ENCODE measurements around the gene TRIM8. TPM values are rescaled to one million over a fixed set of nuclear protein-coding genes. Genes with fewer than 3 reads are reported as not detected.

Gene TRIM8
- total and polyA plus RNA-seq, 2 of the 4 experiments (the other 2 are of a cell fraction), result 25.5 to 126 TPM

DNA sequence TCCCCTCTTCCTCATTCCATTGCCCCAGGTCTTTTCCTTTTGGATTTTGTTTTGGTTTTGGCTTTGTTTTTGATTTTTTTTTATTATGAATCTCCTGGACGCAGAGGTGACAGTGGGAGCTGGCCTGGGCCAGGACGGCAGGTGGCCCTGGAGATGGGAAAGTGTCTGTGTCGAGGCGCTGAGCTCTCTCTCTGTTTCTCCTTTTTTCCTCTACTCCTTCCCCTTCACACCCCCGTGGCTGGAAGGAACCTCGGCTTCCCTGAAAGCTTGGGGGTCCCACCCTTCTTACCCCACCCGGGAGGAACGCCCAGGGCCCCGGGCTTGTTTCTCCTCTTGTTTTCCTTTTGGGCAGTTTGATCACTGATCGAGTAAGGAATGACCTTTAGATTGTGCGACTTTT is 13.2 kb downstream of the TRIM8 start:
- Histone ChIP-seq H3K4me2 (ENCODE audit: low read depth, low read length) (no peak overlapping the region), H3K4me3 (ENCODE audit: insufficient read depth, low read depth, low read length) (no peak overlapping the region), H3K56ac (ENCODE audit: extremely low read depth, insufficient read depth, low read length) (no peak overlapping the region), H4K5ac (ENCODE audit: low read depth, low read length) (no peak overlapping the region), H4K20me1 (ENCODE audit: insufficient read depth, low read length) (peaks cover 77% of the 10 kb centered on the region), H4K8ac (ENCODE audit: low read depth in 2 of 2, low read length in 2 of 2) (no peak overlapping the region), H3K9me3 (ENCODE audit: control insufficient read depth, insufficient read depth, low read length) (no peaks in the 10 kb centered on the region), H3K27ac (ENCODE audit: insufficient read depth, low read length) (no peak overlapping the region), H2AK9ac (replicated peaks; ENCODE audit: low read depth, low read length, poor library complexity) (no peak overlapping the region), H3K4ac (ENCODE audit: low read depth, low read length) (no peak overlapping the region), H3K9me1 (ENCODE audit: insufficient read depth, low read length) (peaks cover 27% of the 10 kb centered on the region), H2BK15ac (ENCODE audit: low read depth, low read length) (no peak overlapping the region), H3K27me3 (ENCODE audit: control insufficient read depth, insufficient read depth, low read length) (no peaks in the 10 kb centered on the region), H2AFZ (replicated peaks; ENCODE audit: low read length, poor library complexity) (no peak overlapping the region), H3K23ac (ENCODE audit: low read depth, low read length) (no peak overlapping the region), H2BK120ac (ENCODE audit: low read depth, low read length) (no peak overlapping the region), H3K9ac (ENCODE audit: low read depth, low read length) (no peak overlapping the region), H2BK5ac (ENCODE audit: low read depth, low read length, poor library complexity, severe bottlenecking) (no peak overlapping the region), H3K4me1 (ENCODE audit: control insufficient read depth, insufficient read depth, low read length) (peaks cover 16% of the 10 kb centered on the region), H4K91ac (ENCODE audit: insufficient read depth, low read depth, low read length) (no peak overlapping the region), H3K79me1 (ENCODE audit: low read depth in 1 of 2, low read length in 2 of 2) (peaks cover 10 to 78% of the 10 kb centered on the region in 2 experiments), H3K18ac (ENCODE audit: low read depth, low read length) (no peak overlapping the region), H3K36me3 (ENCODE audit: control insufficient read depth, insufficient read depth, low read length) (peaks cover 56% of the 10 kb centered on the region), H2BK20ac (ENCODE audit: low read depth, low read length) (no peak overlapping the region), H3K14ac (replicated peaks; ENCODE audit: low read depth, low read length) (no peak overlapping the region), H2AK5ac (ENCODE audit: low read depth, low read length) (no peak overlapping the region)
- BruUV-seq (replicated peaks), result no TSS peak
- dilution Hi-C loops (cut with HindIII; ENCODE audit: low sequenced_read_pairs, unreplicated experiment), result no loop called here
- intact Hi-C loops (cut with micrococcal nuclease), result no loop called here
- TF ChIP-seq SMC3 (IDR thresholded peaks at IDR 0.05; ENCODE audit: low read depth, low read length), result no peak
- no peak for TF ChIP-seq NFE2L2 (IDR thresholded peaks at IDR 0.05; ENCODE audit: low read depth, low read length)
- TF ChIP-seq POLR2A (IDR thresholded peaks at IDR 0.05; ENCODE audit: low read depth, low read length), result no peak
- no peak for TF ChIP-seq CEBPB (IDR thresholded peaks at IDR 0.05; ENCODE audit: low read depth, low read length)
- TF ChIP-seq RAD21 (IDR thresholded peaks at IDR 0.05; ENCODE audit: low read length), result no peak
- no peak for TF ChIP-seq BHLHE40 (IDR thresholded peaks at IDR 0.05; ENCODE audit: low read depth, low read length)
- TF ChIP-seq CHD1 (IDR thresholded peaks at IDR 0.05; ENCODE audit: low read depth, low read length), result no peak
- TF ChIP-seq, protein P1, sequence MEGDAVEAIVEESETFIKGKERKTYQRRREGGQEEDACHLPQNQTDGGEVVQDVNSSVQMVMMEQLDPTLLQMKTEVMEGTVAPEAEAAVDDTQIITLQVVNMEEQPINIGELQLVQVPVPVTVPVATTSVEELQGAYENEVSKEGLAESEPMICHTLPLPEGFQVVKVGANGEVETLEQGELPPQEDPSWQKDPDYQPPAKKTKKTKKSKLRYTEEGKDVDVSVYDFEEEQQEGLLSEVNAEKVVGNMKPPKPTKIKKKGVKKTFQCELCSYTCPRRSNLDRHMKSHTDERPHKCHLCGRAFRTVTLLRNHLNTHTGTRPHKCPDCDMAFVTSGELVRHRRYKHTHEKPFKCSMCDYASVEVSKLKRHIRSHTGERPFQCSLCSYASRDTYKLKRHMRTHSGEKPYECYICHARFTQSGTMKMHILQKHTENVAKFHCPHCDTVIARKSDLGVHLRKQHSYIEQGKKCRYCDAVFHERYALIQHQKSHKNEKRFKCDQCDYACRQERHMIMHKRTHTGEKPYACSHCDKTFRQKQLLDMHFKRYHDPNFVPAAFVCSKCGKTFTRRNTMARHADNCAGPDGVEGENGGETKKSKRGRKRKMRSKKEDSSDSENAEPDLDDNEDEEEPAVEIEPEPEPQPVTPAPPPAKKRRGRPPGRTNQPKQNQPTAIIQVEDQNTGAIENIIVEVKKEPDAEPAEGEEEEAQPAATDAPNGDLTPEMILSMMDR (conservative IDR thresholded peaks at IDR 0.05; ENCODE audit: low read depth, low read length), result no peak
- no peak for DNase-seq
- ChIA-PET CTCF (no interaction called here), POLR2A (ENCODE audit: unreplicated experiment) (no interaction called here)
- no peak for ATAC-seq (ENCODE audit: low read depth)
- in situ Hi-C loops (cut with MboI; ENCODE audit: low sequenced_read_pairs), result no loop called here
- no CpG with 5 or more reads among the region's 11 CpGs for WGBS, 2 experiments (ENCODE audit: extremely low coverage in 2 of 2, insufficient read length in 1 of 2)
